ENCODE data around the gene GRID1. TPM values are rescaled to one million over a fixed set of nuclear protein-coding genes. Genes with fewer than 3 reads are reported as not detected.

Gene GRID1
- total and polyA plus RNA-seq, 10 of the 15 experiments (the other 5 are each of a cell fraction or from before 2014, with no cell fraction given): 0.04 to 0.62 (median 0.08) TPM; not detected in 5

DNA sequence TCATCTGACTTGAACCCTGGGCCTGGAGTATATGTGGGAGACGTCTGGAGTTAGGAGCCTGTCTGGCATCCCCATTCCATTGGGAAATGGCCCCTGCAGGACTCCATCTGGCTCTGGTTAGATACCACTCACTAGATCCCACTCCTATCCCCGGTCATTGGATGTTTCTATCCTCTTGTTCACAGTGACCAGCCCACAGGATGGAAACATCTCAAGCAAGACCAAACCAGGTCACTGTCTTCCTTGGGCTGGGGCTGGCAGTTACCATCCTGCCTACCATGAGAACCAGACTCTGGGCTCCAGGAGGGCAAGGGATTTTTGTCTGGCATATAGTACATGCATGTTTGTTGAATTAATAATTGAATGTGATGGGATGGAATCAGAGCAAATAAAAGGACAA lies 415.7 kb downstream of the GRID1 start:
- ATAC-seq: no peak
- no peaks in the 10 kb centered on the region for H3K36me3 ChIP-seq (ENCODE audit: control insufficient read depth in 2 of 2, insufficient read depth in 2 of 2, low read length in 1 of 2)
- ChIA-PET POLR2A (no interaction called here), CTCF (no interaction called here), SMC1A (ENCODE audit: uncharacterized antibody, unreplicated experiment) (no interaction called here), RAD21 (ENCODE audit: unreplicated experiment) (no interaction called here)
- 32% methylated on average over 2 of the region's 2 CpGs for WGBS (ENCODE audit: insufficient coverage, insufficient replicate concordance, low lambda C conversion rate, missing lambda C conversion rate)
- in situ Hi-C loops (cut with MboI) (no loop called here), intact Hi-C loops (cut with micrococcal nuclease; ENCODE audit: unreplicated experiment) (no loop called here)
- no peak overlapping the region for H2AFZ ChIP-seq (ENCODE audit: control insufficient read depth, low read depth, low read length)
- no peak for DNase-seq (ENCODE audit: low read depth, low spot score)
- H3K9ac ChIP-seq (ENCODE audit: control insufficient read depth, insufficient read depth, low read length): no peak overlapping the region
- BruUV-seq (replicated peaks): no TSS peak
- peaks cover 15% of the 10 kb centered on the region for H3K4me1 ChIP-seq (ENCODE audit: control insufficient read depth, insufficient read depth, low read length)
- H3K79me2 ChIP-seq (ENCODE audit: control insufficient read depth, insufficient read depth, low read length): no peaks in the 10 kb centered on the region
- no peaks in the 10 kb centered on the region; the same call in 2 of the 3 replicates for H3K9me3 ChIP-seq (replicated peaks; ENCODE audit: control insufficient read depth, insufficient read depth, low read length)
- H3K27me3 ChIP-seq (replicated peaks in 1 of 2; ENCODE audit: control insufficient read depth in 2 of 2, insufficient read depth in 2 of 2, low read length in 1 of 2): no peaks in the 10 kb centered on the region; a peak in 1 of 4 replicates
- no peaks in the 10 kb centered on the region for H4K20me1 ChIP-seq (ENCODE audit: control insufficient read depth, insufficient read depth)
- no peak for TF ChIP-seq MEF2A (IDR thresholded peaks at IDR 0.05; ENCODE audit: insufficient read depth, low read depth, low read length)
- TF ChIP-seq RELA (IDR thresholded peaks at IDR 0.05; ENCODE audit: borderline replicate concordance, partially characterized antibody): no peak
- TF ChIP-seq, protein P1, sequence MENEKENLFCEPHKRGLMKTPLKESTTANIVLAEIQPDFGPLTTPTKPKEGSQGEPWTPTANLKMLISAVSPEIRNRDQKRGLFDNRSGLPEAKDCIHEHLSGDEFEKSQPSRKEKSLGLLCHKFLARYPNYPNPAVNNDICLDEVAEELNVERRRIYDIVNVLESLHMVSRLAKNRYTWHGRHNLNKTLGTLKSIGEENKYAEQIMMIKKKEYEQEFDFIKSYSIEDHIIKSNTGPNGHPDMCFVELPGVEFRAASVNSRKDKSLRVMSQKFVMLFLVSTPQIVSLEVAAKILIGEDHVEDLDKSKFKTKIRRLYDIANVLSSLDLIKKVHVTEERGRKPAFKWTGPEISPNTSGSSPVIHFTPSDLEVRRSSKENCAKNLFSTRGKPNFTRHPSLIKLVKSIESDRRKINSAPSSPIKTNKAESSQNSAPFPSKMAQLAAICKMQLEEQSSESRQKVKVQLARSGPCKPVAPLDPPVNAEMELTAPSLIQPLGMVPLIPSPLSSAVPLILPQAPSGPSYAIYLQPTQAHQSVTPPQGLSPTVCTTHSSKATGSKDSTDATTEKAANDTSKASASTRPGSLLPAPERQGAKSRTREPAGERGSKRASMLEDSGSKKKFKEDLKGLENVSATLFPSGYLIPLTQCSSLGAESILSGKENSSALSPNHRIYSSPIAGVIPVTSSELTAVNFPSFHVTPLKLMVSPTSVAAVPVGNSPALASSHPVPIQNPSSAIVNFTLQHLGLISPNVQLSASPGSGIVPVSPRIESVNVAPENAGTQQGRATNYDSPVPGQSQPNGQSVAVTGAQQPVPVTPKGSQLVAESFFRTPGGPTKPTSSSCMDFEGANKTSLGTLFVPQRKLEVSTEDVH (IDR thresholded peaks at IDR 0.05; ENCODE audit: low read depth, partially characterized antibody): no peak
- TF ChIP-seq, protein P2, sequence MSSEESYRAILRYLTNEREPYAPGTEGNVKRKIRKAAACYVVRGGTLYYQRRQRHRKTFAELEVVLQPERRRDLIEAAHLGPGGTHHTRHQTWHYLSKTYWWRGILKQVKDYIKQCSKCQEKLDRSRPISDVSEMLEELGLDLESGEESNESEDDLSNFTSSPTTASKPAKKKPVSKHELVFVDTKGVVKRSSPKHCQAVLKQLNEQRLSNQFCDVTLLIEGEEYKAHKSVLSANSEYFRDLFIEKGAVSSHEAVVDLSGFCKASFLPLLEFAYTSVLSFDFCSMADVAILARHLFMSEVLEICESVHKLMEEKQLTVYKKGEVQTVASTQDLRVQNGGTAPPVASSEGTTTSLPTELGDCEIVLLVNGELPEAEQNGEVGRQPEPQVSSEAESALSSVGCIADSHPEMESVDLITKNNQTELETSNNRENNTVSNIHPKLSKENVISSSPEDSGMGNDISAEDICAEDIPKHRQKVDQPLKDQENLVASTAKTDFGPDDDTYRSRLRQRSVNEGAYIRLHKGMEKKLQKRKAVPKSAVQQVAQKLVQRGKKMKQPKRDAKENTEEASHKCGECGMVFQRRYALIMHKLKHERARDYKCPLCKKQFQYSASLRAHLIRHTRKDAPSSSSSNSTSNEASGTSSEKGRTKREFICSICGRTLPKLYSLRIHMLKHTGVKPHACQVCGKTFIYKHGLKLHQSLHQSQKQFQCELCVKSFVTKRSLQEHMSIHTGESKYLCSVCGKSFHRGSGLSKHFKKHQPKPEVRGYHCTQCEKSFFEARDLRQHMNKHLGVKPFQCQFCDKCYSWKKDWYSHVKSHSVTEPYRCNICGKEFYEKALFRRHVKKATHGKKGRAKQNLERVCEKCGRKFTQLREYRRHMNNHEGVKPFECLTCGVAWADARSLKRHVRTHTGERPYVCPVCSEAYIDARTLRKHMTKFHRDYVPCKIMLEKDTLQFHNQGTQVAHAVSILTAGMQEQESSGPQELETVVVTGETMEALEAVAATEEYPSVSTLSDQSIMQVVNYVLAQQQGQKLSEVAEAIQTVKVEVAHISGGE (CRISPR knock-in tag; IDR thresholded peaks at IDR 0.05): no peak
- TF ChIP-seq, protein P3, sequence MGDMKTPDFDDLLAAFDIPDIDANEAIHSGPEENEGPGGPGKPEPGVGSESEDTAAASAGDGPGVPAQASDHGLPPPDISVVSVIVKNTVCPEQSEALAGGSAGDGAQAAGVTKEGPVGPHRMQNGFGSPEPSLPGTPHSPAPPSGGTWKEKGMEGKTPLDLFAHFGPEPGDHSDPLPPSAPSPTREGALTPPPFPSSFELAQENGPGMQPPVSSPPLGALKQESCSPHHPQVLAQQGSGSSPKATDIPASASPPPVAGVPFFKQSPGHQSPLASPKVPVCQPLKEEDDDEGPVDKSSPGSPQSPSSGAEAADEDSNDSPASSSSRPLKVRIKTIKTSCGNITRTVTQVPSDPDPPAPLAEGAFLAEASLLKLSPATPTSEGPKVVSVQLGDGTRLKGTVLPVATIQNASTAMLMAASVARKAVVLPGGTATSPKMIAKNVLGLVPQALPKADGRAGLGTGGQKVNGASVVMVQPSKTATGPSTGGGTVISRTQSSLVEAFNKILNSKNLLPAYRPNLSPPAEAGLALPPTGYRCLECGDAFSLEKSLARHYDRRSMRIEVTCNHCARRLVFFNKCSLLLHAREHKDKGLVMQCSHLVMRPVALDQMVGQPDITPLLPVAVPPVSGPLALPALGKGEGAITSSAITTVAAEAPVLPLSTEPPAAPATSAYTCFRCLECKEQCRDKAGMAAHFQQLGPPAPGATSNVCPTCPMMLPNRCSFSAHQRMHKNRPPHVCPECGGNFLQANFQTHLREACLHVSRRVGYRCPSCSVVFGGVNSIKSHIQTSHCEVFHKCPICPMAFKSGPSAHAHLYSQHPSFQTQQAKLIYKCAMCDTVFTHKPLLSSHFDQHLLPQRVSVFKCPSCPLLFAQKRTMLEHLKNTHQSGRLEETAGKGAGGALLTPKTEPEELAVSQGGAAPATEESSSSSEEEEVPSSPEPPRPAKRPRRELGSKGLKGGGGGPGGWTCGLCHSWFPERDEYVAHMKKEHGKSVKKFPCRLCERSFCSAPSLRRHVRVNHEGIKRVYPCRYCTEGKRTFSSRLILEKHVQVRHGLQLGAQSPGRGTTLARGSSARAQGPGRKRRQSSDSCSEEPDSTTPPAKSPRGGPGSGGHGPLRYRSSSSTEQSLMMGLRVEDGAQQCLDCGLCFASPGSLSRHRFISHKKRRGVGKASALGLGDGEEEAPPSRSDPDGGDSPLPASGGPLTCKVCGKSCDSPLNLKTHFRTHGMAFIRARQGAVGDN (IDR thresholded peaks at IDR 0.05): no peak
- no peak for TF ChIP-seq ZNF274 (IDR thresholded peaks at IDR 0.05; ENCODE audit: insufficient read depth, insufficient read length)
- H3K27ac ChIP-seq (ENCODE audit: control insufficient read depth, insufficient read depth): no peak overlapping the region
- no peak overlapping the region for H3K4me3 ChIP-seq
- no peak overlapping the region for H3K4me2 ChIP-seq (ENCODE audit: control insufficient read depth, insufficient read depth)
- no peak for FAIRE-seq
